ENCODE measurements around the gene IRS1.

IRS1 gene

DNA sequence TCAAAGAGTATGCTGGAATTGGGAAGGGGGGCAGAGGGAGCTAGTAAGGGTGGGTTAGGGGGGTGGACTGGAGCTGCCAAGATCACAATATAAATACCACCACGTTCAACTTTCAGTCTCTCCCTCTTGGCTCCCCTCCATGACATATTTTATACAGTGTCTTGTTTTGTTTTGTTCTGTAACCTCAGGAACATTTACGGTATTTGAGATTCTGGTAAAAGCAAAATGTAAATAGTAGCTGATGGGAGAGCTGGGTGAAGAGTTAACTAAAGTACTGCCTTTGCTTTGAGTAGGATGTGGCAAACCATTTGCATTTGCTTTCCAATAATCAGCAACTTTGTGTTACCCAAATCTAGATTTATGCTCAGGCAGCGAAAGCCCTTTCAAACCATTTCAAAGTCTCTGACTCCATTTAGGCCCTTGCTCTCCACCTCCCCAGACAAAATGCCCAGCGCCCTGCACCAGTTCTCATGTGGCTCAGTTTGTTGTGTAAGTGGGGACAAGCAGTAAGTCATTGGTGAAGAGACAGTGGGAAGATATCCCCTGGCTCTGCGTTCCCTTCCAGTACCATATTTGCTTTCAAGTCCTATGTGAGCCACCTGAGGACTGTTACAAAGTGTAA is 17.4 kb downstream of the IRS1 start:
- TF ChIP-seq TAF1 (IDR thresholded peaks at IDR 0.05; ENCODE audit: borderline replicate concordance, insufficient read depth, low read length): no peak
- TF ChIP-seq SIN3A (IDR thresholded peaks at IDR 0.05; ENCODE audit: borderline replicate concordance, insufficient read depth, low read length): no peak
- TF ChIP-seq FOXP2 (optimal IDR thresholded peaks at IDR 0.05; ENCODE audit: borderline replicate concordance, extremely low read depth, extremely low read length, insufficient read depth): no peak
- TF ChIP-seq, protein P1, sequence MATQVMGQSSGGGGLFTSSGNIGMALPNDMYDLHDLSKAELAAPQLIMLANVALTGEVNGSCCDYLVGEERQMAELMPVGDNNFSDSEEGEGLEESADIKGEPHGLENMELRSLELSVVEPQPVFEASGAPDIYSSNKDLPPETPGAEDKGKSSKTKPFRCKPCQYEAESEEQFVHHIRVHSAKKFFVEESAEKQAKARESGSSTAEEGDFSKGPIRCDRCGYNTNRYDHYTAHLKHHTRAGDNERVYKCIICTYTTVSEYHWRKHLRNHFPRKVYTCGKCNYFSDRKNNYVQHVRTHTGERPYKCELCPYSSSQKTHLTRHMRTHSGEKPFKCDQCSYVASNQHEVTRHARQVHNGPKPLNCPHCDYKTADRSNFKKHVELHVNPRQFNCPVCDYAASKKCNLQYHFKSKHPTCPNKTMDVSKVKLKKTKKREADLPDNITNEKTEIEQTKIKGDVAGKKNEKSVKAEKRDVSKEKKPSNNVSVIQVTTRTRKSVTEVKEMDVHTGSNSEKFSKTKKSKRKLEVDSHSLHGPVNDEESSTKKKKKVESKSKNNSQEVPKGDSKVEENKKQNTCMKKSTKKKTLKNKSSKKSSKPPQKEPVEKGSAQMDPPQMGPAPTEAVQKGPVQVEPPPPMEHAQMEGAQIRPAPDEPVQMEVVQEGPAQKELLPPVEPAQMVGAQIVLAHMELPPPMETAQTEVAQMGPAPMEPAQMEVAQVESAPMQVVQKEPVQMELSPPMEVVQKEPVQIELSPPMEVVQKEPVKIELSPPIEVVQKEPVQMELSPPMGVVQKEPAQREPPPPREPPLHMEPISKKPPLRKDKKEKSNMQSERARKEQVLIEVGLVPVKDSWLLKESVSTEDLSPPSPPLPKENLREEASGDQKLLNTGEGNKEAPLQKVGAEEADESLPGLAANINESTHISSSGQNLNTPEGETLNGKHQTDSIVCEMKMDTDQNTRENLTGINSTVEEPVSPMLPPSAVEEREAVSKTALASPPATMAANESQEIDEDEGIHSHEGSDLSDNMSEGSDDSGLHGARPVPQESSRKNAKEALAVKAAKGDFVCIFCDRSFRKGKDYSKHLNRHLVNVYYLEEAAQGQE (IDR thresholded peaks at IDR 0.05; ENCODE audit: insufficient read depth in 1 of 2, low read depth in 2 of 2, low read length in 2 of 2): no peak
- no peak for TF ChIP-seq POLR2AphosphoS5 (IDR thresholded peaks at IDR 0.05; ENCODE audit: low read depth, low read length)

DNA sequence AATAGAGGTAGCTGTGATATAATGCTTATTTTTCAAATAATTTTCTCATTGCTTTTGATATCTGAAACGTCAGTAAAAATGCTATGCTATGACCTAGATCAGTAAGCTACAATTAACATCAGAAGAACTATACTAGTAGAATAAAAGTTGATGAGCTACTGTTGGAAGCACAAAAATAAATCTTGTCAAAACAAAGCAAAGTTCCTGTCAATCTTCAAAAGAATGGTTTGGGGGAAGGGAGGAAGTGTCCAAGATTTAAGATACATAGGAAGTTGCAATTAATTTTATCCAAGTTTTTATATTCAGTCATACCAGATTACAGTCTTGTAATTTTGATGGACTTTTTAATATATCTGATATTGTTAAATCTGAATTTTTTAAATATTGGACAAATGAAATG is 19.2 kb downstream of the IRS1 start:
- TF ChIP-seq SIN3A (IDR thresholded peaks at IDR 0.05; ENCODE audit: borderline replicate concordance, insufficient read depth, low read length) (no peak), POLR2AphosphoS5 (IDR thresholded peaks at IDR 0.05; ENCODE audit: low read depth, low read length) (no peak), TAF1 (IDR thresholded peaks at IDR 0.05; ENCODE audit: borderline replicate concordance, insufficient read depth, low read length) (no peak), FOXP2 (optimal IDR thresholded peaks at IDR 0.05; ENCODE audit: borderline replicate concordance, extremely low read depth, extremely low read length, insufficient read depth) (no peak)
- TF ChIP-seq, protein P1 (IDR thresholded peaks at IDR 0.05; ENCODE audit: insufficient read depth in 1 of 2, low read depth in 2 of 2, low read length in 2 of 2): no peak

DNA sequence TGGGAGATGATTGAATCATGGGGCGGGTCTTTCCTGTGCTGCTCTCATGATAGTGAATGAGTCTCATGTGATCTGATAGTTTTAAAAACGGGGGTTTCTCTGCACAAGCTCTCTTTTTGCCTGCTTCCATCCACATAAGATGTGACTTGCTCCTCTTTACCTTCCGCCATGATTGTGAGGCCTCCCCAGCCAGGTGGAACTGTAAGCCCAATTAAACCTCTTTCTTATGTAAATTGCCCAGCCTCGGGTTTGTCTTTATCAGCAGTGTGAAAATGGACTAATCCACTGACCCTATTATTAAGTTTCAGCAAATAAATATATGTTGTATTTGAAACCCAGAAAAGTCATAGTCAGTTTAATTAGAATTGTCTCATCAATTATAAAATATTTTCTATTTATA is 22.0 kb downstream of the IRS1 start:
- no peak for TF ChIP-seq SIN3A (IDR thresholded peaks at IDR 0.05; ENCODE audit: borderline replicate concordance, insufficient read depth, low read length)

DNA sequence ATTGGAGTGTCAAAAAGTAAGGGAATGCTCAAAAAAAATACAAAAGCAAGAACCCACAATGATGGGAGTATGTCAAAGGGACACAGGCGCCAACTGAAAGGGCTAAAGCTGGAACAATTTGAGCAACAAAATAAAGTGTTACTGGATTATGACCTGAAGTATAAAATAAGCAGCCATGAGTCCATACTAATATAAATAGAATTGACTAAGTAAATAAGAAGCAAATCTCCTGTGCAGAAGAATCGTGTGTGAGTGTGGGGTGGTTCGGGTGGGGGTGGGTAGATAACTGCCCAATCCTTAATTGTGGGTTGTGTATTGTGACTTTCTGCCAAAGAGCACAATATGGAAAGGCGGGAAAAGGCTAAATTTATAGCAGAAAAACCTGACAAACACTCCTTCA is 23.5 kb downstream of the IRS1 start:
- TF ChIP-seq POLR2AphosphoS5 (IDR thresholded peaks at IDR 0.05; ENCODE audit: low read depth, low read length) (no peak), TAF1 (IDR thresholded peaks at IDR 0.05; ENCODE audit: borderline replicate concordance, insufficient read depth, low read length) (no peak), FOXP2 (optimal IDR thresholded peaks at IDR 0.05; ENCODE audit: borderline replicate concordance, extremely low read depth, extremely low read length, insufficient read depth) (no peak), SIN3A (IDR thresholded peaks at IDR 0.05; ENCODE audit: borderline replicate concordance, insufficient read depth, low read length) (no peak)
- TF ChIP-seq, protein P1 (IDR thresholded peaks at IDR 0.05; ENCODE audit: insufficient read depth in 1 of 2, low read depth in 2 of 2, low read length in 2 of 2): no peak

DNA sequence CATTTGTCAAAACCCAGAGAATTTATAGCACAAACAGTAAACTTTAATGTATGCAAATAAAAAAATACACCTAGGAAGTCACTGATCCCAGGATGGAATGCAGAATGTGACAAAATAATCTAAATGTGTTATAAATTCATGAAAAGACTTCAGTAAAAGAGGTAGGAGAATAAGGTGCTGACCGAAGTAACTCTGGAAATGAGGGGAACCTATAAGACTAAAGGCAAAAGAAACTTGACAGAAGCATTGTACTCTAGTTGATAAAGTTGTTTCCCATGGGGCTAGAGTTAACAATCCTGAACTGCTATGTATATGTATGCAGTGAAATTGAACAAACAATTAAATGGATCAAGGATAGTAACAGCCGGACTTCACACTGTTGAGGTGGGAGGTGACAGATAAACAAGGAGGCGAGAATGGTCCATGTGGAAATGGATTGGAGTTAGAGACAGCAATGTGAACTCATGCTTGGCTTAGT is 24.5 kb downstream of the IRS1 start:
- no peak for TF ChIP-seq FOXP2 (optimal IDR thresholded peaks at IDR 0.05; ENCODE audit: borderline replicate concordance, extremely low read depth, extremely low read length, insufficient read depth)
- no peak for TF ChIP-seq POLR2AphosphoS5 (IDR thresholded peaks at IDR 0.05; ENCODE audit: low read depth, low read length)

DNA sequence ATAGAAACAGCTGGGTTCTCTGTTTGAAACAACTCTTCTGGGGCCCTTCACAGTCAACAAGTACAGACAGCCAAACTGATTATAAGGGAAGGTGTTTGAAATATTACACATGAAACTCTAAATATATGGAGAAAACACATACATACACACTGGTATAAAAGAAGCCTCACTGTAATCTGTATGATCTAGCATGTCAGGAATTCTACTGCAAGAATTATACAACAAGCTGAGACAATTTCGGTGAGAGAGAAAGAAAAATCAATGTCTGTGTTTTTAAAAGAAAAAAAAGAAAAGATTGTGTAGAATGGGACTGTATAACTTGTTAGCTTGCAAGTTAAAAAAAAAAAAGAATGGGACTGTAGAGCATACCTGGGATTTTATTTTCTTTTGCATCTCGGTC is 26.3 kb downstream of the IRS1 start:
- TF ChIP-seq, protein P1 (IDR thresholded peaks at IDR 0.05; ENCODE audit: insufficient read depth in 1 of 2, low read depth in 2 of 2, low read length in 2 of 2): no peak
- TF ChIP-seq FOXP2 (optimal IDR thresholded peaks at IDR 0.05; ENCODE audit: borderline replicate concordance, extremely low read depth, extremely low read length, insufficient read depth) (no peak), TAF1 (IDR thresholded peaks at IDR 0.05; ENCODE audit: borderline replicate concordance, insufficient read depth, low read length) (no peak), SIN3A (IDR thresholded peaks at IDR 0.05; ENCODE audit: borderline replicate concordance, insufficient read depth, low read length) (no peak), POLR2AphosphoS5 (IDR thresholded peaks at IDR 0.05; ENCODE audit: low read depth, low read length) (no peak)
